22Rv1 (cell line): Measurements from ENCODE around the gene IQSEC1.

Experiments used
- CTCF ChIP-seq: fragments of 450-650 bp; IDR thresholded peaks from 2 replicates; pipeline ENCODE4 v1.5.1; 2017; ENCODE audit warnings: mild to moderate bottlenecking
- ZFX ChIP-seq: fragments of 450-650 bp; IDR thresholded peaks from 2 replicates; pipeline ENCODE4 v1.6.1; 2017; ENCODE audit warnings: antibody characterized with exemption, borderline replicate concordance

GRCh38 chr3:13031621-13032020 lies 41.6 kb downstream of the IQSEC1 start:
- TF ChIP-seq CTCF = no peak
- TF ChIP-seq ZFX = no peak
